ENCODE measurements around the gene PER3. TPM values are rescaled to one million over a fixed set of nuclear protein-coding genes. Genes with fewer than 3 reads are reported as not detected.

PER3 gene
- total and polyA plus RNA-seq, 12 donors = 2.1 to 36.3 (median 16.9) TPM

DNA sequence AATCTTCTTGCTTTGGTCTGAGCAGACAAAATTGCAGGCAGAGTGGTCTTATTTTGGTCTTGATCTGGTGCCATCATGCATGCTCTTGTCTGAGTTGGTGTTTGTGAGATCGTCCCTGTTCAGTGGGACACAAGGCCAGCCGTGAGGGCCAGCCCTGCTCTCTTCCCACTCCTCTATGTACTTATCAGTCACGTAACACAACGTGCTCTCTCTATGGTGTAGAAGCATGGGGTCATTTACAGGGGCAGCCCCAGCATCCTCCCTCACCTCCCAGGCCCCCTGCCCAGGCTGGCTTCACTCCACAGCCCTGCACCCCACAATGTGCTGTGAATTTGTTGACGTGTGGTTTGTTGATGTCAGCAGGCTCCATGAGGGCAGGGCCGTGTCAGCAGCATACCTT lies 87.0 kb downstream of the PER3 start:
- H3K9me3 ChIP-seq = peaks cover 0 to 5% (median 0%) of the 10 kb centered on the region in 11 donors
- ATAC-seq (no peak), DNase-seq (no peak)
- 63 to 66% methylated on average over 6 of the region's 6 CpGs for WGBS, 2 donors
- no peak overlapping the region for H3K27ac ChIP-seq
- no peaks in the 10 kb centered on the region for H3K36me3 ChIP-seq
- no peak overlapping the region for H3K4me3 ChIP-seq
- TF ChIP-seq, protein P1, sequence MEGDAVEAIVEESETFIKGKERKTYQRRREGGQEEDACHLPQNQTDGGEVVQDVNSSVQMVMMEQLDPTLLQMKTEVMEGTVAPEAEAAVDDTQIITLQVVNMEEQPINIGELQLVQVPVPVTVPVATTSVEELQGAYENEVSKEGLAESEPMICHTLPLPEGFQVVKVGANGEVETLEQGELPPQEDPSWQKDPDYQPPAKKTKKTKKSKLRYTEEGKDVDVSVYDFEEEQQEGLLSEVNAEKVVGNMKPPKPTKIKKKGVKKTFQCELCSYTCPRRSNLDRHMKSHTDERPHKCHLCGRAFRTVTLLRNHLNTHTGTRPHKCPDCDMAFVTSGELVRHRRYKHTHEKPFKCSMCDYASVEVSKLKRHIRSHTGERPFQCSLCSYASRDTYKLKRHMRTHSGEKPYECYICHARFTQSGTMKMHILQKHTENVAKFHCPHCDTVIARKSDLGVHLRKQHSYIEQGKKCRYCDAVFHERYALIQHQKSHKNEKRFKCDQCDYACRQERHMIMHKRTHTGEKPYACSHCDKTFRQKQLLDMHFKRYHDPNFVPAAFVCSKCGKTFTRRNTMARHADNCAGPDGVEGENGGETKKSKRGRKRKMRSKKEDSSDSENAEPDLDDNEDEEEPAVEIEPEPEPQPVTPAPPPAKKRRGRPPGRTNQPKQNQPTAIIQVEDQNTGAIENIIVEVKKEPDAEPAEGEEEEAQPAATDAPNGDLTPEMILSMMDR (IDR thresholded peaks at IDR 0.05) = no peak
- intact Hi-C loops (cut with DNase I) = no loop called here
- H3K27me3 ChIP-seq = peaks cover 0 to 6% (median 0%) of the 10 kb centered on the region in 7 donors
- no peaks in the 10 kb centered on the region for H3K4me1 ChIP-seq

DNA sequence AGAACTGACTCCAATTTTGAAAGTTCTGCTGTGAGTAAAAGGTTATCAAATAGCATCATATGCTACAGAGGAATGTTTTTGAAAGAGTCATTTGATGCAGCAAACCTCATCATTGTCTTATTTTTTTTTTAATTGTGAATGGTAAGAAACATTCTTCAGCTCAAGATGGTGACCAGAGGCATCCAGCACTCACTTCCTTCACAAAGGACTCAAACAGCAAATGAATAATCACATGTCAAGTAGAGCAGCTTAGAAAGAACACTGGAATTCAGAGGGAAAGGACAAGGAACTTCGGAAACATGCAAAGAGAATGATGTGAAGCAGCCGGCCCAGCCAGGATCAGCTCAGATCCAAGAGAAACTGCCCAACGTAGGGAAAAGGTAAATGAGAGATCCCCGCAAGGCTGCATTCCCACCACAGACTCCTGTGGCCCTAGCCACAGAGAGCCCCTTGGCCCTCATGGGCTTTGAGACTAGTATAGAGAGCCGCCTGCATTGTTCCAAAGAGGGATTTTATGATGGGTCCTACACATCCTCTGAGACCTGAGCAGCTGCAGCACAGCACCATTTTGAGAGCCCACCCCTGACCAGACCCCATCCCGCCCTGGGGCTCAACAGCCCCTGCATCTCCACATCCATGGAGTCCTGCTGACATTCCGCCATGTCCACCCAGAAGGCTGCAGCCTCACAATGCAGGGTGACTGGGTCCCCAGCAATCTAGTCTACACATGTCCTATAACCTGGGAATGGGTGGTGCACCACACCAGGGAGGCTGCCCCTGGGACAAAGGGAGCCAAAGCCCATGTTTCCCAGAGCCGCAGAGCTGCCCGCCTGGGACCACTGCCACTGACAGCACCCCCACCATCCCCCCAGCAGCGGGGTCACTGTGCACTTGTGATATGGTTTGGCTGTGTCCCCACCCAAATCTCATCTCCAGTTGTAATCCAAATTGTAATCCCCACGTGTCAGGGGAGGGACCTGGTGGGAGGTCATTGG lies 90.0 kb downstream of the PER3 start:
- Histone ChIP-seq H3K9me3 (peaks cover 0 to 24% (median 11%) of the 10 kb centered on the region in 11 donors), H3K27me3 (peaks cover 0 to 7% (median 0%) of the 10 kb centered on the region in 7 donors), H3K4me1 (no peaks in the 10 kb centered on the region), H3K27ac (no peak overlapping the region), H3K4me3 (no peak overlapping the region), H3K36me3 (no peaks in the 10 kb centered on the region)
- intact Hi-C loops (cut with DNase I) = no loop called here
- ATAC-seq (no peak), DNase-seq (no peak)
- TF ChIP-seq, protein P1 (IDR thresholded peaks at IDR 0.05) = no peak
- 80 to 82% methylated on average over 11 of the region's 11 CpGs for WGBS, 2 donors

DNA sequence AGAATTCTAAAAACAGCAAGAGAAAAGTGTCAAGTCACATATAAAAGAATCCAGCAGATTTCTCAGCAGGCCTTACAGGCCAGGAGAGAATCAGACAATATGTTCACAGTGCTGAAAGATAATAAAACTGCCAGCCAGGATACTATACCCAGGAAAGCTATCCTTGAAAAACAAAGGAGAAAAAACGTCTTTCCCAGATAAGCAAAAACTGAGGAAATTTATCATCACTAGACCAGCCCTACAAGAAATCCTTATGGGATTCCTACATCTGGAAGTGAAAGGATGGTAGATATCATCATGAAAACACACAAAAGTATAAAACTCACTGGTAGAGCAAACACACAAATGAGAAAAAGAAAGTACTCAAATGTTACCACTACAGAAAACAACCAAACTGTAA lies 93.9 kb downstream of the PER3 start:
- 35 to 63% methylated on average over 1 of the region's 1 CpG for WGBS, 2 donors
- TF ChIP-seq, protein P1 (IDR thresholded peaks at IDR 0.05) = no peak
- Histone ChIP-seq H3K27ac (no peak overlapping the region), H3K9me3 (peaks cover 0 to 24% (median 11%) of the 10 kb centered on the region in 11 donors), H3K27me3 (peaks cover 0 to 9% (median 0%) of the 10 kb centered on the region in 7 donors), H3K4me3 (no peak overlapping the region), H3K36me3 (no peaks in the 10 kb centered on the region), H3K4me1 (no peaks in the 10 kb centered on the region)
- intact Hi-C loops (cut with DNase I) = no loop called here
- DNase-seq = no peak
- no peak for ATAC-seq

DNA sequence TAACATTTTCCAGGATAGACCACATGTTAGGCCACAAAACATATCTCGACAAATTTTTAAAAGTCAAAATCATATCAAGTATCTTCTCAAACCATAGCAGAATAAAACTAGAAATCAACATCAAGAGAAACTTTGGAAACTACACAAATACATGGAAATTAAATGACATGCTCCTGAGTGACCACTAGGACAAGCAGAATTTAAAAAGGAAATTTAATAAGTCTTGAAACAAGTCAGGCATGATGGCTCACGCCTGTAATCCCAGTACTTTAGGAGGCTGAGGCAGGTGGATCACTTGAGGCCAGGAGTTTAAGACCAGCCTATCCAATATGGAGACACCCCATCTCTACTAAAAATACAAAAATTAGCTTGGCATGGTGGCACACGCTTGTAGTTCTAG lies 95.1 kb downstream of the PER3 start:
- TF ChIP-seq, protein P1 (IDR thresholded peaks at IDR 0.05) = no peak
- ATAC-seq = no peak
- 82 to 85% methylated on average over 3 of the region's 3 CpGs for WGBS, 2 donors
- intact Hi-C loops (cut with DNase I) = no loop called here
- Histone ChIP-seq H3K9me3 (peaks cover 0 to 24% (median 11%) of the 10 kb centered on the region in 11 donors), H3K4me3 (no peak overlapping the region), H3K27ac (no peak overlapping the region), H3K4me1 (no peaks in the 10 kb centered on the region), H3K27me3 (peaks cover 0 to 9% (median 0%) of the 10 kb centered on the region in 7 donors), H3K36me3 (no peaks in the 10 kb centered on the region)
- DNase-seq = no peak
